Mesothelial cell of epicardium (in vitro differentiated cells): ENCODE data around the gene KRTAP3-2. TPM values are rescaled to one million over a fixed set of nuclear protein-coding genes. Genes with fewer than 3 reads are reported as not detected.

Source experiments
- DNase-seq, 2 experiments: peaks; one replicate each; pipeline ENCODE4 v3.0.0; 2021; ENCODE audit warnings: low spot score in 2 of 2; ENCODE audit not compliant: unreplicated experiment in 2 of 2
- H3K27ac Mint-ChIP-seq: 2 replicates; pipeline ENCODE4 v1.8.0; 2021; ENCODE audit warnings: mixed read lengths
- H3K27me3 Mint-ChIP-seq: 2 replicates; pipeline ENCODE4 v1.8.0; 2021; ENCODE audit warnings: low read depth, mixed read lengths
- H3K36me3 Mint-ChIP-seq: 2 replicates; pipeline ENCODE4 v1.8.0; 2021; ENCODE audit warnings: mixed read lengths
- H3K4me1 Mint-ChIP-seq: 2 replicates; pipeline ENCODE4 v1.8.0; 2021; ENCODE audit warnings: mixed read lengths
- H3K4me3 Mint-ChIP-seq: 2 replicates; pipeline ENCODE4 v1.8.0; 2021; ENCODE audit warnings: mild to moderate bottlenecking, moderate library complexity, mixed read lengths
- H3K9me3 Mint-ChIP-seq: 2 replicates; pipeline ENCODE4 v1.8.0; 2021; ENCODE audit warnings: mixed read lengths
- total RNA-seq: library from RNA; stranded (reverse); gene quantifications from 3 replicates; pipeline ENCODE4 v1.2.1, GENCODE V29; 2021
- TF ChIP-seq, protein P1 (sequence below): fragments of 200-600 bp; sonication (generic); IDR thresholded peaks from one replicate; pipeline ENCODE4 v1.5.0; 2021; ENCODE audit warnings: antibody characterized with exemption; ENCODE audit not compliant: unreplicated experiment

Gene KRTAP3-2
- total RNA-seq, 1 donor from 2014 or later = not detected

GRCh38 chr17:40952154-40952553 lies 47.6 kb downstream of the KRTAP3-2 start:
- no peaks in the 10 kb centered on the region for H3K9me3 Mint-ChIP-seq
- peaks cover 54% of the 10 kb centered on the region for H3K4me1 Mint-ChIP-seq
- no peaks in the 10 kb centered on the region for H3K36me3 Mint-ChIP-seq
- no peak for DNase-seq
- TF ChIP-seq, protein P1, sequence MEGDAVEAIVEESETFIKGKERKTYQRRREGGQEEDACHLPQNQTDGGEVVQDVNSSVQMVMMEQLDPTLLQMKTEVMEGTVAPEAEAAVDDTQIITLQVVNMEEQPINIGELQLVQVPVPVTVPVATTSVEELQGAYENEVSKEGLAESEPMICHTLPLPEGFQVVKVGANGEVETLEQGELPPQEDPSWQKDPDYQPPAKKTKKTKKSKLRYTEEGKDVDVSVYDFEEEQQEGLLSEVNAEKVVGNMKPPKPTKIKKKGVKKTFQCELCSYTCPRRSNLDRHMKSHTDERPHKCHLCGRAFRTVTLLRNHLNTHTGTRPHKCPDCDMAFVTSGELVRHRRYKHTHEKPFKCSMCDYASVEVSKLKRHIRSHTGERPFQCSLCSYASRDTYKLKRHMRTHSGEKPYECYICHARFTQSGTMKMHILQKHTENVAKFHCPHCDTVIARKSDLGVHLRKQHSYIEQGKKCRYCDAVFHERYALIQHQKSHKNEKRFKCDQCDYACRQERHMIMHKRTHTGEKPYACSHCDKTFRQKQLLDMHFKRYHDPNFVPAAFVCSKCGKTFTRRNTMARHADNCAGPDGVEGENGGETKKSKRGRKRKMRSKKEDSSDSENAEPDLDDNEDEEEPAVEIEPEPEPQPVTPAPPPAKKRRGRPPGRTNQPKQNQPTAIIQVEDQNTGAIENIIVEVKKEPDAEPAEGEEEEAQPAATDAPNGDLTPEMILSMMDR = no peak
- no peak overlapping the region for H3K27ac Mint-ChIP-seq
- no peak overlapping the region for H3K4me3 Mint-ChIP-seq
- no peaks in the 10 kb centered on the region for H3K27me3 Mint-ChIP-seq

DNA sequence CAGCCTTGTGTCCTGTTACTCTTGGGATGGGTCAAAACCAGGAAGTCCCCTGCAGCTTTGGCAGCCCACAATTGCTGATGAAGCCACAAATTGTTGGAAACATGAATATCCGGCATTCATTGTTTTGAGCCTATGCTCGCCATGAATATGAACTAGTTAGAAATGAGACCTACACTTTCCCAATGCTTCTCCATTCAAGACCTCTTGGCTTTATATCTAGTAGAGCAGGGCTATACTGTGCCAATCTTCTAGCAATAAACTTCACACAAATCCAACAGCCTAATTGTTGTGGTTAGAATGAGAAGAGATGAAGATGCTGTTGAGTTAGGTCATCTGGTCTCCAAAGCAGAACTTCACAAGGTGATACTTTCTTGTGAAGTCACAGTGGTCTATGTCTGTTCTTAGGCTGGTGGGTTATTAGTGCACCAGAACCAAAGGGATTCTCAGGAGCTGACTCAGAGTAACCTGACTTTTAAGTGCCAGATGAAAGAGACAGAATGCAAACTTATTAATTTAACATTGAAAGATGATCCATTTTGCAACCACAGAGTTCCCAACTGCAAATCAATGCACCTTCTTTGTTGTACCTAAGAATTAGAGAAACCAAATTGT lies 48.6 kb downstream of the KRTAP3-2 start:
- TF ChIP-seq, protein P1 = no peak
- no peak overlapping the region for H3K4me3 Mint-ChIP-seq
- H3K27me3 Mint-ChIP-seq = no peaks in the 10 kb centered on the region
- no peaks in the 10 kb centered on the region for H3K9me3 Mint-ChIP-seq
- H3K4me1 Mint-ChIP-seq = peaks cover 50% of the 10 kb centered on the region
- H3K36me3 Mint-ChIP-seq = no peaks in the 10 kb centered on the region
- H3K27ac Mint-ChIP-seq = no peak overlapping the region
- DNase-seq = no peak

DNA sequence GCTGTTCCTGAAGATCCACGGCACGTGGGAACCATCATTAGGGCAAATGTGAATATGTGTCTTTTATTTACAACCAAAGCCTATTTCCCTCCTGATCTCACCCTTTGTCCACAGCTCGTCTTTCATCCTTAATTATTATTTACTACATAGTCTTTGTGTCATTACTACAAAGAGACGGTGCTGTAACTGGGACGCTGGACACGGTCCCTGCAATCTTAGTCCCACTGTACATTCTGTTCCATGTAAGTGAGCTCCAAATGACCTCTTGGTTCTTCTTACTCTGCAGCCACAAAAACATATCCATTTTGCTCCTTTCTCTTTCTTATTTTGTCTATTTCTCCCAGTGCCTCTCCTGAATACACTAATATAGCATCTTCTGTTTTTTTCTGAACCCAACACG lies 49.5 kb downstream of the KRTAP3-2 start:
- DNase-seq = no peak
- no peaks in the 10 kb centered on the region for H3K27me3 Mint-ChIP-seq
- H3K4me3 Mint-ChIP-seq = no peak overlapping the region
- peak overlapping the region; percentile 1 for H3K27ac Mint-ChIP-seq
- H3K4me1 Mint-ChIP-seq = peaks cover 48% of the 10 kb centered on the region
- TF ChIP-seq, protein P1 = no peak
- no peaks in the 10 kb centered on the region for H3K36me3 Mint-ChIP-seq
- H3K9me3 Mint-ChIP-seq = no peaks in the 10 kb centered on the region

DNA sequence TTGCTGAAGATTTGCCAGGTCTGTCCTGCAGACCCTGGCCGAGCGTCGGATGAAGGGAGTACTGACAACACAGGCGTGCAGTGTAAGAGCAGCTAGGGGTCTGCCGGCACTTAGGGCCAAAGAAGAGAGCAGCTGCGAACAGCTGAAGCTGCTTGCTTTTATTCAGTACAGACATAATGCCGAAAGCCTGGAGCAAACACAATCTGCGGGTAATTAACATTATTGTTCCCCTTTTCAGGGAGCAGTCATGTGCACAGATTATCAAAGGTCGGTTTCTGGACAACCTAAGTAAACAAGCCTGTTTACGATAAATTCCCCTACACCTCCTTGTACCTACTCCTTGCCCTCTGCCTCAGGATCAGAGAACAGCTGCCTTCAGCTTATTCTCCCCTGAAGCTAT lies 50.3 kb downstream of the KRTAP3-2 start:
- Mint-ChIP-seq H3K27ac (peak overlapping the region; percentile 41), H3K4me3 (no peak overlapping the region), H3K9me3 (no peaks in the 10 kb centered on the region), H3K36me3 (no peaks in the 10 kb centered on the region), H3K4me1 (peaks cover 51% of the 10 kb centered on the region), H3K27me3 (no peaks in the 10 kb centered on the region)
- TF ChIP-seq, protein P1 = no peak
- DNase-seq = no peak

Other genes with a start within 250 kb of the KRTAP3-2 start
- gene KRT25, start 244.6 kb downstream of the KRTAP3-2 start, total RNA-seq = not detected in 3 replicates
- gene KRT26, start 227.7 kb downstream of the KRTAP3-2 start, total RNA-seq = not detected in 3 replicates
- gene KRT27, start 217.4 kb downstream of the KRTAP3-2 start, total RNA-seq = not detected in 3 replicates
- gene KRT28, start 199.9 kb downstream of the KRTAP3-2 start, total RNA-seq = not detected in 3 replicates
- 39.0 to 43.6 TPM (median 39.5 TPM) in 3 replicates for gene KRT10, start 177.3 kb downstream of the KRTAP3-2 start, total RNA-seq
- gene KRT12, start 132.7 kb downstream of the KRTAP3-2 start, total RNA-seq = not detected in 3 replicates
- not detected in 3 replicates for gene KRT20, start 114.7 kb downstream of the KRTAP3-2 start, total RNA-seq
- gene KRT23, start 62.3 kb downstream of the KRTAP3-2 start, total RNA-seq = 2.3 to 2.8 TPM (median 2.6 TPM) in 3 replicates
- not detected in 3 replicates for gene KRT39, start 33.0 kb downstream of the KRTAP3-2 start, total RNA-seq
- gene KRT40, start 15.6 kb downstream of the KRTAP3-2 start, total RNA-seq = 0.16 TPM in 1 of 3 replicates, not detected in the others
- not detected in 3 replicates for gene KRTAP3-3, start 5.7 kb downstream of the KRTAP3-2 start, total RNA-seq
- 0.41 to 1.3 TPM (median 0.95 TPM) in 3 replicates for gene KRTAP3-1, start 9.2 kb upstream of the KRTAP3-2 start, total RNA-seq
- not detected in 3 replicates for gene KRTAP1-5, start 27.3 kb upstream of the KRTAP3-2 start, total RNA-seq
- gene KRTAP1-4, start 30.3 kb upstream of the KRTAP3-2 start, total RNA-seq = not detected in 3 replicates
- not detected in 3 replicates for gene KRTAP1-3, start 35.0 kb upstream of the KRTAP3-2 start, total RNA-seq
- not detected in 3 replicates for gene KRTAP1-1, start 41.5 kb upstream of the KRTAP3-2 start, total RNA-seq
- not detected in 3 replicates for gene KRTAP2-1, start 47.4 kb upstream of the KRTAP3-2 start, total RNA-seq
- not detected in 3 replicates for gene KRTAP2-2, start 55.3 kb upstream of the KRTAP3-2 start, total RNA-seq
- gene KRTAP2-3, start 60.2 kb upstream of the KRTAP3-2 start, total RNA-seq = 0.45 to 0.91 TPM (median 0.69 TPM) in 3 replicates
- gene KRTAP2-4, start 66.0 kb upstream of the KRTAP3-2 start, total RNA-seq = not detected in 3 replicates
- gene KRTAP4-7, start 84.2 kb upstream of the KRTAP3-2 start, total RNA-seq = not detected in 3 replicates
- not detected in 3 replicates for gene KRTAP4-8, start 98.2 kb upstream of the KRTAP3-2 start, total RNA-seq
- not detected in 3 replicates for gene KRTAP4-16, start 102.3 kb upstream of the KRTAP3-2 start, total RNA-seq
- gene KRTAP4-9, start 105.5 kb upstream of the KRTAP3-2 start, total RNA-seq = not detected in 3 replicates
- not detected in 3 replicates for gene KRTAP4-11, start 118.5 kb upstream of the KRTAP3-2 start, total RNA-seq
- gene KRTAP4-12, start 124.3 kb upstream of the KRTAP3-2 start, total RNA-seq = not detected in 3 replicates
- gene KRTAP4-6, start 140.6 kb upstream of the KRTAP3-2 start, total RNA-seq = not detected in 3 replicates
- not detected in 3 replicates for gene KRTAP4-5, start 149.9 kb upstream of the KRTAP3-2 start, total RNA-seq
- not detected in 3 replicates for gene KRTAP4-4, start 160.8 kb upstream of the KRTAP3-2 start, total RNA-seq
- not detected in 3 replicates for gene KRTAP4-3, start 168.3 kb upstream of the KRTAP3-2 start, total RNA-seq
- gene KRTAP4-2, start 178.3 kb upstream of the KRTAP3-2 start, total RNA-seq = not detected in 3 replicates
- not detected in 3 replicates for gene KRTAP4-1, start 185.0 kb upstream of the KRTAP3-2 start, total RNA-seq
- not detected in 3 replicates for gene KRTAP9-1, start 190.0 kb upstream of the KRTAP3-2 start, total RNA-seq
- gene KRTAP9-2, start 226.7 kb upstream of the KRTAP3-2 start, total RNA-seq = not detected in 3 replicates
- not detected in 3 replicates for gene KRTAP9-3, start 232.5 kb upstream of the KRTAP3-2 start, total RNA-seq
- gene KRTAP9-8, start 238.1 kb upstream of the KRTAP3-2 start, total RNA-seq = not detected in 3 replicates
- not detected in 3 replicates for gene KRTAP9-4, start 249.8 kb upstream of the KRTAP3-2 start, total RNA-seq